Dermis blood vessel endothelial cell (primary cell): ENCODE results near the gene ANKHD1. TPM values are rescaled to one million over a fixed set of nuclear protein-coding genes. Genes with fewer than 3 reads are reported as not detected.
"Not testable (repeated sequence)": the region's sequence is repeated elsewhere in the genome, so short reads cannot be mapped to it uniquely, and the experiment has no call there.

Source experiments
- DNase-seq: peaks from one replicate; pipeline ENCODE4 v3.0.0; 2010
- total RNA-seq: library from RNA; depleted of rRNA; stranded (reverse); fragments of >200 nt; gene quantifications from 2 replicates; pipeline ENCODE4 v1.2.3, GENCODE V29; 2014

Gene ANKHD1
- total RNA-seq, 1 donor from 2014 or later, result 70.1 TPM

DNA sequence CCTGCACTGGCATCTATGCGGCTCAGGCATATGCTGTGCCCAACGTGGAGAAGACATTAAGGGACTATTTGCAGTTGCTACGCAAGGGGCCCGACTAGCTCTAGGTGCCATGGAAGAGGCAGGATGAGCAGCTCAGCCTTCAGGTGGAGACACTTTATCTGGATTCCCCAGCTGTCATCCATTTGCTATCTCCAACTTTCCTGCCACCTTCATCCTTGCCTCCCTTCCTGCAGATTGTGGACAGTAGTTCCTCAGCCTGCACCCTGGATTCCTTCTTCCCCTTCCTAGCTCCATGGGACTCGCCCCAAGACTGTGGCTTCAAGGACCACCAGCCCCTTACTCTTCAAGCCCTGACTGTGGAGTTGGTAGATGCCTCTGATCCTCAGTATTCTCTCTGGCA is 165.0 kb downstream of the ANKHD1 start:
- no peak for DNase-seq

DNA sequence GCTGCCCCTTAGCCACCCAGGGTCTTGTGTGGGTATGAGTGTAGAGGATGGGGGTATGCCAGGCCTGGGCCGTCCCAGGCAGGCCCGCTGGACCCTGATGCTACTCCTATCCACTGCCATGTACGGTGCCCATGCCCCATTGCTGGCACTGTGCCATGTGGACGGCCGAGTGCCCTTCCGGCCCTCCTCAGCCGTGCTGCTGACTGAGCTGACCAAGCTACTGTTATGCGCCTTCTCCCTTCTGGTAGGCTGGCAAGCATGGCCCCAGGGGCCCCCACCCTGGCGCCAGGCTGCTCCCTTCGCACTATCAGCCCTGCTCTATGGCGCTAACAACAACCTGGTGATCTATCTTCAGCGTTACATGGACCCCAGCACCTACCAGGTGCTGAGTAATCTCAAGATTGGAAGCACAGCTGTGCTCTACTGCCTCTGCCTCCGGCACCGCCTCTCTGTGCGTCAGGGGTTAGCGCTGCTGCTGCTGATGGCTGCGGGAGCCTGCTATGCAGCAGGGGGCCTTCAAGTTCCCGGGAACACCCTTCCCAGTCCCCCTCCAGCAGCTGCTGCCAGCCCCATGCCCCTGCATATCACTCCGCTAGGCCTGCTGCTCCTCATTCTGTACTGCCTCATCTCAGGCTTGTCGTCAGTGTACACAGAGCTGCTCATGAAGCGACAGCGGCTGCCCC is 165.6 kb downstream of the ANKHD1 start:
- DNase-seq, result no peak

DNA sequence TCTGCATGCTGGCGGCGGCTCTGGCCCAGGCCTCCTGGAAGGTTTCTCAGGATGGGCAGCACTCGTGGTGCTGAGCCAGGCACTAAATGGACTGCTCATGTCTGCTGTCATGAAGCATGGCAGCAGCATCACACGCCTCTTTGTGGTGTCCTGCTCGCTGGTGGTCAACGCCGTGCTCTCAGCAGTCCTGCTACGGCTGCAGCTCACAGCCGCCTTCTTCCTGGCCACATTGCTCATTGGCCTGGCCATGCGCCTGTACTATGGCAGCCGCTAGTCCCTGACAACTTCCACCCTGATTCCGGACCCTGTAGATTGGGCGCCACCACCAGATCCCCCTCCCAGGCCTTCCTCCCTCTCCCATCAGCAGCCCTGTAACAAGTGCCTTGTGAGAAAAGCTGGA is 166.2 kb downstream of the ANKHD1 start:
- DNase-seq, result no peak

DNA sequence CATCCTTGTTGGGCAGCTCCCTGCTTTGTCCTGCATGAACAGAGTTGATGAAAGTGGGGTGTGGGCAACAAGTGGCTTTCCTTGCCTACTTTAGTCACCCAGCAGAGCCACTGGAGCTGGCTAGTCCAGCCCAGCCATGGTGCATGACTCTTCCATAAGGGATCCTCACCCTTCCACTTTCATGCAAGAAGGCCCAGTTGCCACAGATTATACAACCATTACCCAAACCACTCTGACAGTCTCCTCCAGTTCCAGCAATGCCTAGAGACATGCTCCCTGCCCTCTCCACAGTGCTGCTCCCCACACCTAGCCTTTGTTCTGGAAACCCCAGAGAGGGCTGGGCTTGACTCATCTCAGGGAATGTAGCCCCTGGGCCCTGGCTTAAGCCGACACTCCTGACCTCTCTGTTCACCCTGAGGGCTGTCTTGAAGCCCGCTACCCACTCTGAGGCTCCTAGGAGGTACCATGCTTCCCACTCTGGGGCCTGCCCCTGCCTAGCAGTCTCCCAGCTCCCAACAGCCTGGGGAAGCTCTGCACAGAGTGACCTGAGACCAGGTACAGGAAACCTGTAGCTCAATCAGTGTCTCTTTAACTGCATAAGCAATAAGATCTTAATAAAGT is 166.9 kb downstream of the ANKHD1 start:
- DNase-seq, result no peak

DNA sequence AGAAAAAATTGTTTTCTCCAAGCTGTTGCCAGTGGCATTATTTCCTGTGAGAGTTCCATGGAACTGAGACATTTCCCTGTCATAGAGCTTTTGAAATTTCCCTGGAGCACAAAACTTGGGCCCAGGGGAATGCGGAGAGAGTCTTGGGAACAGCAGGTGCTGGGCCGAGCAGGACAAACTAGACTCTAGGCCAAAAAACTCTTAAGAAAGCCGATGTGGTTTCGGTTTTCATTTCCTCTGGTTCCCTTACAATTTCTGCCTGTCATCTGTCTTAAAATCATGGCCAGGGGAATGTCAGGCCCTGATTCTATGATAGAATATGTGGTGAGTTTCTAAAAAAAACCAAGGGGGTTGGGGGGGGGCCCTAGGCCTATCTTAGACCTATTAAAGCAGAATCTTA is 167.6 kb downstream of the ANKHD1 start:
- no peak for DNase-seq

DNA sequence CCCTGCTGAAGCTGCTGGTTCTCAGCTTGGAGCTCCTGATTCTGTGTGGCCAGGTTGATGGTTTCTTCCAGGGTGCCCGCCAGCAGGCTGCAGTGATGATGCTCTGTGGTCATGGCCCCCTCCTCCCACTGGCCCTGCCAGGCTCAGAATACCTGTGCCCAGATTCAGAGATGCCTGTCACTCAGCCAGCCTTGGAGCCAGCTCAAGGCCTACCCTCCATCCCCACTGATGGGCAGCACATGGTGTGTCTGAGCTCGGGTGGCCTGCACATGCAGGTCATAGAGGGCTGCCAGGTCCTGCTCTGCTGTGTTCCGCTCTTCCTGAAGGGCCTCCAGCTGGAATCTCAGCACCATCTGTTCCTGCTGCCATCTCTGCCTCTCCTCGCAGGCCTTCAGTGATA is 168.4 kb downstream of the ANKHD1 start:
- no peak for DNase-seq

DNA sequence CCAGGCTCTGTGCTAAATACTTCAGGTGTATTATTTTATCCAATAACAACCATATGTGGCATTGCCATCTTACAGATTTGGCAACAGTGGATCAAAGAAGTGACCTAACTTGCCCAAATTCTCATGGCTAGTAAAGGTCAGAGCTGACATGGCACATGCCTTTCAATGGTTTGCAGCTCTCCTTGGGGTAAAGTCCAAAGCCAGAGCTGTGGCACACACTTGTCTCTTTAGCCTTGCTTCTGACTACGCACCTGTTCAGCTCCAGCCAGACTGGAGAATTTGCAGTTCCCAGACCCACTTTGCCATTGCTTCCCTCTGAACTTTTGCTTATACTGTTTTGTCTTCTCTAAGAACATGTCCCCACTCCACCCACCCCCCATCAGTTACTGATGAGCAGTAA is 168.9 kb downstream of the ANKHD1 start:
- no peak for DNase-seq

DNA sequence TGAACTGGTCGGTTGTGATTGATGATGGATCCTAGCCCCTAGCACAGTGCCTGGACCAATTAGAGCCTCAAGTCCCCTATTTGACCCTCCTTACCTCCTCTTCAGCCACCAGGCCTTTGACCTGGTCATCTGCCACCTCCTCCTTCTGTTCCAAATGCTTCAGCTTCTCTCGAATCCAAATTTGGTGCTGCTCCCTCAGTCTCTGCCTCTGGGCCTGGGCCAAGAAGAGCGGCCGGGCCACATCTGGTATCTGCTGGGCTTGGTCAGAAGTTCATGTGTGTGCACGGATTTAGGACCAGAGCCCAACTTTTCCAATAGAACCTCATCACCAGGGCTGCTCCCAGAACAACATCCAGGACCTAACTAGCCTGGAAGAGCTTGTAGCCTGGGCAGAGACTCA is 169.5 kb downstream of the ANKHD1 start:
- DNase-seq, result no peak

DNA sequence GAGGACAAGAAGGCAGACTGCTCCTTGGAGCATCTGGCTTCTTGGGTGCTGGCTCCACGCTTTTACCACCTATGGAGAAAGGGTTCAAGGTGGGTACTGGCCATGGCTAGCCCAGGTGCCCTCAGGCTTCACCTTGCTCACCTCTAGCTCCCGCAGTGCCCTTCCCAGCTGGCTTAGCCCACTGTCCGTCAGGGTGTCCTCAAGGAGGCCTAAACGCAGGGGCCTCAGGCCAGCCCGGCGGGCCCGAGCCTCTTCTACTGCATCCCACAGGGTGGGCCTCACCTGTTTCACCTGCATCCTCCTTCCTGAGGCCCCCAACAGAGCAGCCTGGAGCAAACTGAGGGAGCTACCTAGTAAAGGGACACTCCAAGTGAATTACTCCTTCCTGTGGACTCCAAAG is 172.1 kb downstream of the ANKHD1 start:
- no peak for DNase-seq

DNA sequence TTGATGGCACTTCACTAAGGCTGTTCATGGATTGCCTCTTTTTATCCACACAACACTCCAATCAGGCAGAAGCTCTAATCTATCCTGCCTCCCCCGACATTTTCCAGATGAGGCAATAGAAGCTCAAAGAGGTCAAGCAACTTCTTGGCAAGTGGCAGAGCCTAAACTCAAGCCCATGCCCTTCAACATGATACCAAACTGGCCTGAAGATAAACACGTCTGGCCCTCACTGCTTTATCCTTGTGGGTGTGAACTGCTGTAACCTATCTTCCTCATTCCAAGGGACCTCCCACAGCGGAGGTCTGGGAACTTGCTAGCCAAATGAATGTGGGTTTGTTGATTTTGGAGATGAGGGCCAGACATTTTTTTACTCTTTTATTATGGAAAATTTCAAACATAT is 172.5 kb downstream of the ANKHD1 start:
- no peak for DNase-seq

DNA sequence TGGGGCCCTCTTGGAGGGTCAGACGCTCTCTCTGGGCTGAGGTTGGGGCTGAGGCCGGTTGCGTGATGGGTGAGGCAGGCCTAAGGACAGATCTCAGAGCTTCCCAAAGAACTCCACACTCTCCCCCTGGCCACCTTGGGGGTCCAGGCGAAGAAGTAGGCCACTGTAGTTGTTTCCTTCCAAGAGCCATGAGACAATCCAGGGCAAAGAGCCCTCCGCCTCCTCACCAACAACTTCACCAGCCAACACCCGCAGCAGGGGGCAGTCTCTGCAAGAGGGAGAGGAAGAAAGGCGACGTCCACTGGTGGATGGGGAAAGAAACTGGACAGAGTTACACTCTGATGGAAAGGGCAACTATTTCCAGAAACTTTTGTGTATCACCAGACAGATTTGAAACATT is 173.7 kb downstream of the ANKHD1 start:
- peak; percentile 59 for DNase-seq

DNA sequence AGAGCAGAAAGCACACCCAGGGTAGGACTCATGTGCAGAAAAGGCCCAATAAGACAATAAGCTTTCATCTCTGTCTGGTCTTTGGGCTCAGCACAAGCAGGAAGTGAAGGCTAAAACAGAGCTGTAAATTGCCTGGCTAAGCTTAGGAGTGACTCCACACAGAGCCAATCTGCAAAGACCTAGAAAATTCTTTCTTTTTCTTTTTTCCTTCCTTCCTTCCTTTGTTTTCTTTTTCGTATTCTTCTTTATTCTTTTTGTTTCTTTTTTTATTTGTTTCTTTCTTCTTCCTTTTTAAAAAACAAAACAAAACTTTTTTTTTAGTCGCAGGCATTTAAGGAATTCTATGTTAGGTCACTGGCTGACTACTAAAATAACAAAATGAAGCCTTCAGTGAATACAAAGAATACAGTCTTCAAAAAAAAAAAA is 175.2 kb downstream of the ANKHD1 start:
- DNase-seq, result peak; percentile 25

DNA sequence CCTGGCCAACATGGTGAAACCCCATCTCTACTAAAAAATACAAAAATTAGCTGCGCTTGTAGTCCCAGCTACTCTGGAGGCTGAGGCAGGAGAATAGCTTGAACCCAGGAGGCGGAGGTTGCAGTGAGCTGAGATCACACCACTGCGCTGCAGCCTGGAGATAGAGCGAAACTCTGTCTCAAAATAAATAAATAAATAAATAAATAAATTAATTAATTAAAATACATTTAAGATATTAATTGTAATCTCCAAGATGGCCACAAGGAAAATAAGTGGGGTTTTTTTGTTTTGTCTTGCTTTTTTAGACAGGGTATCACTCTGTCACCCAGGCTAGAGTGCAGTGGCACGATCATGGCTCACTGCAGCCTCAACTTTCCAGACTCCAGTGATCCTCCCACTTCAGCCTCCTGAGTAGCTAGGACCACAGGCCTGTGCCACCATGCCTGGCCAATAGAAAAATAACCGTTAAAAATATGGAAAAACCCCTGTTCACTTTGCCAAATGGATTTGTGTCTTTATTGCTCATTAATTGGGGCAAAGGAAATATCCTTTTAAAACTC is 177.6 kb downstream of the ANKHD1 start:
- DNase-seq, result not testable (repeated sequence)

DNA sequence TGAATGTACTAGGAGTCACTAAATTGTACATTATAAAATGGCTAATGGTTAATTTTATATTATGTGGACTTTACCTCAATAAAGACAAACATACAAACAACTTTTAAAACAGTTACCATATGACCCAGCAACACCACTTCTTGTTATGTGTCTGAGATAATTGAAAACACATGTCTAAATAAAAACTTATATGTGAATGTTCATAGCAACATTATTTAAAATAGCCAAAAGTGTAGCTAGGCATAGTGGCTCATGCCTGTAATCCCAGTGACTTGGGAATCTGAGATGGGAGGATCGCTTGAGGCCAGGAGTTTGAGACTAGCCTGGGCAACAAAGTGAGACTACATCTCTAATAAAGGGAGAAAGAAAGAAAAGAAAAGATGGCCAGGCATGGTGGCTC is 185.9 kb downstream of the ANKHD1 start:
- DNase-seq, result no peak

DNA sequence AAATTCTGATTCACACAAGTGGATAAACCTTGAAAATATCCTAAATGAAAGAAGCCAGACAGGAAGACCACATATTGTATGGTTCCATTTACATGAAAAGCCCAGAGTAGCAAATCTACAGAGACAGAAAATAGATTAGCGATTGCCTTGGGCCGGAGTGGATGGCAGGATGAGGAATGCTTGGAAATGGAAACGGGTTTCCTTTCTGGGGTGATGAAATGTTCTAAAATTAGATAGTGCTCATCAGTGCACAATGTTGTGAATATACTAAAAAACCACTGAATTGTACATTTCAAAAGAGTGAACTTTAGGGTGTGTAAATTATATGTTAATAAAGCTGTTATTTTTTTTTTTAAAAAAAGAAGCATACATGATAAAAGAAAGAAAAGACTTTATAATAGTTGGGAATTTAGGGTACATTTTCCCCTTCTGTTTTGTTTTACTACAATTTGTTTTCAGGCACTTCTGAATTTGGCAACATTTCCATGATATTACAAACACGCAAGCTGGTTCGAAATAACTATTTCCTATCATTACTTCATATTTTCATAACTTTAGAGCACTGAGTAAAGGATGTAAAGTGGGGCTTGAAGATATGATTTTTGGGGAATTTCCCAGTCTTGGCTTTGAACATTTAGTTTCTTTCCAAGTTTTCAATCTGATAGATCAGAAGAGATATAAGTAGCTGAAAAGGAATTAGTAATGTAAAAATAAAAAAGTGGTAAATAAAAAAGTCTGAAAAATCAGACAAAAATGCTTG is 186.9 kb downstream of the ANKHD1 start:
- no peak for DNase-seq

Other genes starting within 250 kb of the ANKHD1 start
- gene CYSTM1, start 226.6 kb upstream of the ANKHD1 start, total RNA-seq, result 8.7 and 8.8 TPM in 2 replicates
- gene PFDN1, start 98.7 kb upstream of the ANKHD1 start, total RNA-seq, result 72.7 and 99.9 TPM in 2 replicates
- gene HBEGF, start 55.2 kb upstream of the ANKHD1 start, total RNA-seq, result 30.6 and 33.4 TPM in 2 replicates
- not detected in 2 replicates for gene SLC4A9, start 41.6 kb upstream of the ANKHD1 start, total RNA-seq
- gene EIF4EBP3, start 145.8 kb downstream of the ANKHD1 start, total RNA-seq, result 0.37 and 0.51 TPM in 2 replicates
- gene SRA1, start 155.6 kb downstream of the ANKHD1 start, total RNA-seq, result 19.1 and 25.7 TPM in 2 replicates
- 8.2 and 16.2 TPM in 2 replicates for gene APBB3, start 162.8 kb downstream of the ANKHD1 start, total RNA-seq
- 30.1 and 61.0 TPM in 2 replicates for gene SLC35A4, start 163.0 kb downstream of the ANKHD1 start, total RNA-seq
- gene CD14, start 231.3 kb downstream of the ANKHD1 start, total RNA-seq, result 1.7 and 3.2 TPM in 2 replicates
- gene TMCO6, start 237.6 kb downstream of the ANKHD1 start, total RNA-seq, result 18.0 and 50.2 TPM in 2 replicates
- gene NDUFA2, start 245.8 kb downstream of the ANKHD1 start, total RNA-seq, result 24.9 and 40.8 TPM in 2 replicates
- 114 and 125 TPM in 2 replicates for gene IK, start 246.0 kb downstream of the ANKHD1 start, total RNA-seq